ENCODE data around the gene ZNF697.
"Not testable (repeated sequence)": the region's sequence is repeated elsewhere in the genome, so short reads cannot be mapped to it uniquely, and the experiment has no call there.

Gene ZNF697

DNA sequence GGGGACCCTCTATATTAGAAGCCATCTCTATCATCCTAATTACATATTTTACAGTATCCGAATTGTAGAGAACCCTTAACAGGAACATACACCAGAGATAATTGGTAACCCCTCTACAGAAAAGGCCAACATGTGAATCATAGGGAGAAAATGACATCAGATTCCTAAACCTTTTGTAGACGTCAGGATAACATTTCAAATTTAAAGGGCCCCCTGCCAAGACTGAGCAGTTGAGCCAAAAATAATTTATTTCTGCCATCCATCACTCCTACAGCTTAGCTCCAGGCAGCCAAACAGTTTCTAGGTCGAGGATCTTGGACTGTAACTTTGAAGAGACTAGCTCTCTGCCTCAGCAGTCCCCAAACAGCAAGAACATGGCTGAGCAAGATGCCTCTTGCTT is 21.2 kb downstream of the ZNF697 start:
- no peak for DNase-seq

DNA sequence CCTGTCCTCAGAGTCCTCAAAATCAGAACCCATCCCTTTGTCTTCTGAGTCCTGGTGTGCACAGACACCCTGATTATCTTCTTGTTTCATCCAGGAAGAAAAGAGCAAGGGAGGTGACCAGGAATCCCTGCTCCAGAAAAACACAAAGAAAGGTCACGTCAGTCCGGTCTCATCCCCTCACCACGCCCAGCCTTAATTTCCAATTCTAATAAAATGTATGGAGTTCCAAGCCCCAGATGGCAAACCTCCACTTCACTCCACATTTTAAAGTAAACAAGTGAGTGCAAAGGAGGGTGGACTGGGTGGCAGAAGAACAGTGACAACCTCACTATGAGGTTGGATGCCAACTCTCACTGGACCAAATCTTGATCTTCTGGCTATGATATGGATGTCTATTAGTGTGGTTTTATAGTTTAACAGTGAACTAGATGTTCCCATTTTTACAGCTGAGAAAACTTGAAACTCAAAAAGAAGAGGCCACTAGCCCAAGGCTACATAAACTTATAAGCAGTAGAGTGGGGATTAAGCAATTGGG is 22.0 kb downstream of the ZNF697 start:
- no peak for DNase-seq

- DNase-seq: no peak
These were observed 24.4 kb downstream of the ZNF697 start for GRCh38 chr1:119623678-119624077.

DNA sequence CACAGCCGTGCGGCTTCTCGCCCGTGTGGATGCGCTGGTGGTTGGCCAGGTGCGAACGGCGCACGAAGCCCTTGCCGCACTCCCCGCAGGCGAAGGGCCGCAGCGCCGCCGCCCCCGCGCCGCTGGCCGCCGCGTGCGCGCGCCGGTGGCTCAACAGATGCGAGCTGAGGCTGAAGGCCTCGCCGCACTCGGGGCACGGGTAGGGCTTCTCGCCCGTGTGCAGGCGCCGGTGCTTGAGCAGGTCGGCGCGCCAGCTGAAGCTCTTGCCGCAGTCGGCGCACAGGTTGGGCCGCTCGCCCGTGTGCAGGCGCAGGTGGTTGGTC is 24.9 kb downstream of the ZNF697 start:
- DNase-seq: no peak

GRCh38 chr1:119622311-119623192 is 25.5 kb downstream of the ZNF697 start:
- peak; percentile 11 for DNase-seq

DNA sequence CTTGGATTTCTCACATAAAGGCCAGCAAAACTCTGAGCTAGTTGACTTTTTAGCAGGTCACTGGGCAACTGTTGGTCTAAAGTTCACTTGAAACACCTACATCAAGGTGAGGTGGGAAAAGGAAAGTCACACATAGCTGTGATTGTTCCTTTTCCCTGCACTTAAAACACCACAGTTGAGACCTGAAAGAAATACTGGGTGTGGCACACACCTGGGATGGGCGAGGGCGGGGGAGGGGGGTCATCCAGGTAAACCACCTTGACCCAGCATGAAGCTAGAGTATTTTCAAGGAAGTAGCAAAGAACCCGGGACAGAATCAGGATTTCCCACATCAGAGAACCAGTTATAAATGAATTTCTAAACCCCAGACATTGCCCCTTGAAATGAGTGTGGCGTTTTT is 26.4 kb downstream of the ZNF697 start:
- DNase-seq: no peak

GRCh38 chr1:119617751-119618691 is 30.0 kb downstream of the ZNF697 start:
- no peak for DNase-seq

DNA sequence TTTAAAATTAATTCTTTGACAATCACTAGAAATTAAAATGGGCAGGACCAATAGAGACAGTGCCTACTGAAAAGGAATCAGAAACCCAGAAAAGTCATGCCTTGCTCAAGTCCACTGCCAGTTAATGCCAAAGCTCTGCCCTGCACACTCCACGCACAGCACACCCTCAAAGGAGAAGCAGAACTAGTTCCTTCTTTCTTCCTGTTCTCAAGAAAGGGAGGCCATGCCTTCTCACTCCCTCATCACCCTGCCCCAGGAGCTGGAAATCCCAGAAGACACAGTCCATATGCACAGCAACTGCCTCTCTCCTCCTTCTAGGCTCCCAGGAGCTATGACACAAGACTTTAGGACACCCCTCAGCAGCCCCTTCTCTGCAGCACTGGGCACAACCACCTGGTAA is 31.3 kb downstream of the ZNF697 start:
- DNase-seq: not testable (repeated sequence)

DNA sequence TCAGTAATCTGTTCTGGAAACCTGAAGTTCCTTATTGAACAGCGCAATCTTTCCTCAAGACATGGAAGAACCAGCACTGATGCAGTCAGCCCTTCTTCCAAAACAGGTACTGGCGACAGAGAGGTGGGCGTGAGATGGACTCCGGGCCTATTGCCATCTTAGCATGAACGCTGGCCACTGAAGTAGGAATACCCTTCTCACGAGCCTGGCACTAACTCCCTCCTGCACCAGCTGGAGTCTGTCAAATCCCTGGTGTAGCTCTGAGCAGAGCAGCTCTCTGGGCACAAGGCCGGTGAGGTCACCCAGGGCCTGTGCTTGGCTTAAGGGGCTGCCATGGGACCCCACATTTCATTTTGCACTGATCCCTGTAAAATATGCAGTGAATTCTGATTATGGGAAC is 33.0 kb downstream of the ZNF697 start:
- not testable (repeated sequence) for DNase-seq

DNA sequence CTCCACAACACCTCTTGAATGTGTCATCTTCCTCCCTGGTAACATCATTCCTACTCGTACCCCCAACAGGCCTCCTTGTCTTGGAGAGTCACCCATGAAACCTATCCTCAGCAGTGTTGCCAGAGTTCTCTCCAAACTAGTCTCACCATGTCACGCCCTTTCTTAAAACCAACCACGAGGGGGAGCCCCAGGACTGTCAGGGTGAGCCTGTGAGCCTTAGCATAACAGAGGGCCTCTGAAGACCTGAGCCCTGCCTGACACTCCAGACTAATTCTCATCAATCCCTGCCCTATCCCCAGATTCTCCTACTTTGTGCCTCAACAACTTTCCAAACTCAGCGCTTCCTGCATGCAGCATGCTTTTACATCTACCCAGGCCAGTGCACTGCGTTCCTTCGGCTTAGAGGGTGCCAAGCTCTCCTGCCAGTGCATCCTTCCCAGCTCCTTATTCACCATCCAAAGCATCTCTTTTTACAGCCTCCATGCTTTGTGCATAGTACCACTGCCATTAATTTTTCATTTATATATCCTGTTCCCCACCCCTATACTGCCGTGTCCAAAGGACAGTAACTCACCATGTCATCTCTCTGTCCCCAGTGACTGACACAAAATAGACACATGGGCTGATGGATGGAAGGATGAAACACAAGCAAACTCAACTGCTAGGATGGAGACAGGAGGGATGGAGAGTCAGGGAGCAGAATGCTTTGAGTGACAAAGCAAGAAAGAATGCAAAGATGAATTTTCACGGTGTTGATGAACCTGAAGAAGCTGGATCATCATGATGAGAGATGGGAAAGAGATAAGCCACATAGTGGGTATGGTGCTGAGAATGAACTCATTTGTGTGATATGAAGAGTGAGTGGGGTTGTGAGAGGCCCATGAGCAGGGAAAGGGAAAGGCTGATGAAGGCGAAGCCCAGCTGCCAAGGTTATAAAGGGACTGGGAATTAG is 34.0 kb downstream of the ZNF697 start:
- DNase-seq: peak; percentile 93

DNA sequence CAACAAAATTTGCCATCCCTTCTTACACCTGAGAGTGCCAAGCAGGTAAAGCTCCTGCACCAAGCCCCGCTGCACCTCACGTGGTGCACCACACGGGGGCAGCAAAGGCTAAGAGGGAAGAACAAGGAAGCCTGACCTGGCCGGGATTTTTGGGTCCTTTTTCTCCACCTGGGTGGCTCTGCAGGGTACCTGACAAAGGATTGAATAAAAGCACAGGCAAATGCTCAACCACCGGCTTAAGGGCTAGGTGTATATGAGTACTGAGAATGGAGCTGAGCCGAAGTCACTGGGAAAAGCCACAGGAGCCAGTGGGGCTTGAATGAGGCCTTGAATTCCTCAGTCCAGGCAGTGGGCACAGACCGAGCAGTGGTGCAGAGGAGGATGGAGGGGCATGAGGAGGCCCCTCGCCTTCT is 36.4 kb downstream of the ZNF697 start:
- DNase-seq: peak; percentile 78

- not testable (repeated sequence) for DNase-seq
These were observed 39.2 kb downstream of the ZNF697 start for GRCh38 chr1:119608816-119609215.

GRCh38 chr1:119607087-119607807 is 40.8 kb downstream of the ZNF697 start:
- DNase-seq: peak; percentile 43

DNA sequence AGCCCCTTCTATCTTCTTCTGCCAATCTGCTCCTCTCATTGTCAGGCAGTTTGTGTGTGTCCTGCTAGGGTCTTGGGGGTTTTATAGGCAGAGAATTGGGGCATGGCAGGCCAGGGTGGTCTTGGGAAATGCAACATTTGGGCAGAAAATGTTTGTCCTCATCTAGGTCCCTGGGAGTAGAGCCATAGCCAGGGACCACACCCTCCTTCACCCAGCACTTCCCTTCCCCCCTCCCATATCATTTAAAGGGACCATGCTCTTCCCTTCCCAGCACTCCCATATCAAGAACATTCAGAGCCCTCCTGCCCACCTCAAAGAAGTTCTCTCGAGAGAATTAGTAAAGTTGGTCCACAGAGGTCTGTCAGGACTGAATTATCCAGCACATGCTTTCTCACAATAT is 41.7 kb downstream of the ZNF697 start:
- no peak for DNase-seq

DNA sequence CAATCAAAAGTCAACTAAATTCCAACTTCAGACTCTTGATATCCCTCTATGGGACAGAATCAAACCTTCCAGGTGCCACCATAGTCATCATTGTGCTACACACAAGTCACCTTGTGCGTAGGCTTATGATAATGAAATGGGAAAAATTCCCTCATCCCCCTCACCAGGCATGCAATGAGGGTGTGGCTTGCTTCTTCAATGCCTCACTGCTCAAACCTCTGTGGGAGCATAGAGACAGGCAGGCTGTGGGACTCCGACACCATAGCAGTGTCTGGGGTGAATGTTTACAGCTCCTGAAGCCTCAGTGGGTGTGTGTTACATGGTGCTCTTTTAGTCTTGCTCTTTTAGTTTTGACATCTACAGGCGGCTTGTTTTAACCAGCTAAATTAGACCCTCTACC is 42.4 kb downstream of the ZNF697 start:
- no peak for DNase-seq

- not testable (repeated sequence) for DNase-seq
These were observed 43.0 kb downstream of the ZNF697 start for GRCh38 chr1:119605080-119605479.

DNA sequence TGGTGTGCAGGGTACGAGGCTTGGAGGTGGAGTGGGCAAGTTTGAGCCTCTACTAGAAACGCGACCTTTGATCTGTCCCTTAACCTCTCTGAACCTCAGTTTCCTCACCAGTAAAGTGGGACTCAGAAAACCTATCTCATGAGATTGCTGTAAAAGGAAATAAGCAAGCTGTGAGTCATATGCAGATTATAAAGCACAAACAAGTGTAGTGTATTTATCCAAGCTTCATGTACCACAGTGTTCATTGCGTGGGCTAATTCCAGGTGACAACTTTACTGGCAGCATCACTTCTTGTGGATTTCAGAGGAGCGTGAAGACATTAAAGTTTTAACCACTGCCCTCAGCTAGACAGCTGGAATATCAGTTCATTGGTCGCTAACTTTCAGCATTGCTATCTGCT is 44.4 kb downstream of the ZNF697 start:
- DNase-seq: no peak

GRCh38 chr1:119603241-119603640 is 44.8 kb downstream of the ZNF697 start:
- not testable (repeated sequence) for DNase-seq

GRCh38 chr1:119602789-119603188 is 45.3 kb downstream of the ZNF697 start:
- DNase-seq: not testable (repeated sequence)

- no peak for DNase-seq
These were observed 45.9 kb downstream of the ZNF697 start for GRCh38 chr1:119602169-119602568.

DNA sequence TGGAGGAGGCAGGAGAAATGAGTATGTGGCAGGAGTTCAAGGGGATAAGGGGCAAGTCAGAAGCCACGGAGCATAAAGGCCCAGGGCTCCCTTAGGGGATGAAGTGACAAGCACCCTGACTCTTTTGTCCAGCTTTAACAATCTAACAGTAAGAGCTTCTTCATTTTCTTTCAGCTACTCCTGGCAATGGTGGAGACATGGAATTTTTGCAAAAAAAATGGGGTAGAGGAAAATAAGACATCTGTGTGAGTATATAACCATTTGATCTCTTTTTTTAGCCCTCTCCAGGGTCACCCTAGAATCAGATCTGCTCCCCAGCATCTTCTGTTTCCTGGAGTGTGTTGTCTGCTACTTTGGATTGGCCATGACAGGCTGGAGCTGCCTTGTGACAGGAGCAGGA is 47.1 kb downstream of the ZNF697 start:
- no peak for DNase-seq

- no peak for DNase-seq
These were observed 47.5 kb downstream of the ZNF697 start for GRCh38 chr1:119600561-119600960.

Data from hematopoietic multipotent progenitor cell treated with erythropoietin and hydrocortisone succinate and interleukin-3 and kit ligand, for 4 days (in vitro differentiated cells).